ENCODE measurements around the gene TMPRSS11E.

DNA sequence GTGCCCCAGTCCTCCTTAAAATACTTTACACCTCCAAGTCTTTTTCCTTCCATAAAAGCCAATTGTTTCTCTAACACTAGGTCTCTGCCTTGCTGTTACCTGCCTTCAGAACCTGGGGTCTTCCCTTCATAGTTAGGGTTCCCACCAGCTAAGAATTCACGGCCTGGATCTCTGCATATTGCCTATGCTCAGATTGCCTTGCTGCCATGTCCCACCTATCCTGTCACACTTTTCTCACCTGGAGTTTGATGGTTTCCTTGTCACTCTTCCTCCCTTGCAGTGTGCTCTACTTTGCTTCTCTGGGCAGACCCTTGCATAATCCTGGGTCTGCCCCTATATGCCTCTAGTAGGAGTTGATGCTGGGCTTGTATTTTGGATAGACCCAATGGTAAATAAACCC, 36.6 kb upstream of the TMPRSS11E start:
- no peak for TF ChIP-seq CTCF (IDR thresholded peaks at IDR 0.05; ENCODE audit: poor library complexity)
- no peak for TF ChIP-seq EZH2 (IDR thresholded peaks at IDR 0.05; ENCODE audit: borderline replicate concordance)

All from hepatocyte (in vitro differentiated cells).